LNCAP (cell line): Measurements from ENCODE around the gene RFX7.

Source experiments
- CTCF ChIP-seq: fragments of 450-650 bp; IDR thresholded peaks from 2 replicates; pipeline ENCODE4 v1.5.1; 2017; ENCODE audit warnings: mild to moderate bottlenecking

RFX7 gene

GRCh38 chr15:56045068-56045748, 198.5 kb downstream of the RFX7 start:
- TF ChIP-seq CTCF: no peak

- TF ChIP-seq CTCF: no peak
These were observed 200.4 kb downstream of the RFX7 start for GRCh38 chr15:56042982-56043980.

- no peak for TF ChIP-seq CTCF
These were observed 201.2 kb downstream of the RFX7 start for GRCh38 chr15:56042498-56042897.

GRCh38 chr15:56042031-56042430, 201.6 kb downstream of the RFX7 start:
- TF ChIP-seq CTCF: no peak

GRCh38 chr15:56040081-56041035, 203.3 kb downstream of the RFX7 start:
- TF ChIP-seq CTCF: no peak

GRCh38 chr15:56038707-56039106, 205.0 kb downstream of the RFX7 start:
- TF ChIP-seq CTCF: no peak

- no peak for TF ChIP-seq CTCF
These were observed 205.7 kb downstream of the RFX7 start for GRCh38 chr15:56038015-56038414.
